ENCODE data around the gene CCDC33.

Gene CCDC33

GRCh38 chr15:74220475-74221248 lies 15.5 kb upstream of the CCDC33 start:
- no peak overlapping the region for H4K91ac ChIP-seq (ENCODE audit: low read depth, low read length, poor library complexity)
- peak overlapping the region; percentile 46 for H2AFZ ChIP-seq (ENCODE audit: low read length)
- peaks cover 46 to 54% of the 10 kb centered on the region in 2 donors for H3K4me1 ChIP-seq (ENCODE audit: control insufficient read depth in 2 of 2, insufficient read depth in 1 of 2, low read depth in 1 of 2, low read length in 2 of 2)
- no peak overlapping the region for H3K23ac ChIP-seq (ENCODE audit: low read depth, low read length, poor library complexity)
- peak overlapping the region; percentile 35 for H2BK12ac ChIP-seq (ENCODE audit: low read length)
- H3K27me3 ChIP-seq (ENCODE audit: control insufficient read depth in 3 of 3, insufficient read depth in 3 of 3, low read depth in 1 of 3, low read length in 3 of 3), result peaks cover 0 to 2% (median 0%) of the 10 kb centered on the region in 3 experiments
- no peak overlapping the region for H3K4me2 ChIP-seq (ENCODE audit: insufficient read depth, low read length, poor library complexity, severe bottlenecking)
- no peaks in the 10 kb centered on the region for H3K79me1 ChIP-seq (ENCODE audit: low read depth, low read length)
- H2BK5ac ChIP-seq (ENCODE audit: low read length), result peak overlapping the region; percentile 43
- no peak overlapping the region for H2BK120ac ChIP-seq (ENCODE audit: low read depth, low read length)
- no CpG with 5 or more reads among the region's 11 CpGs for WGBS, 2 donors (ENCODE audit: extremely low coverage in 2 of 2, insufficient read length in 2 of 2, insufficient replicate concordance in 1 of 2)
- no peak for DNase-seq (ENCODE audit: low spot score)
- H3K14ac ChIP-seq (ENCODE audit: low read length), result no peak overlapping the region
- no peak overlapping the region for H4K8ac ChIP-seq (ENCODE audit: low read depth, low read length)
- H3K4me3 ChIP-seq (ENCODE audit: low read length in 2 of 2), result peak overlapping the region in 1 of 2 donors; percentile 5
- H3K18ac ChIP-seq (ENCODE audit: low read length), result peak overlapping the region; percentile 36
- no peaks in the 10 kb centered on the region for H3K36me3 ChIP-seq (replicated peaks in 1 of 2; ENCODE audit: control insufficient read depth in 2 of 2, insufficient read depth in 2 of 2, low read length in 2 of 2)
- no peak overlapping the region for H2BK15ac ChIP-seq (ENCODE audit: low read length)
- H3K9me3 ChIP-seq (replicated peaks in 1 of 2; ENCODE audit: control insufficient read depth in 2 of 2, insufficient read depth in 1 of 2, low read depth in 1 of 2, low read length in 2 of 2), result no peaks in the 10 kb centered on the region
- no peak overlapping the region for H3K4ac ChIP-seq (ENCODE audit: low read length)
- no peak overlapping the region for H2AK5ac ChIP-seq (ENCODE audit: low read depth, low read length)
- no peak overlapping the region for H3K9ac ChIP-seq (ENCODE audit: low read depth, low read length, poor library complexity)
- H3K27ac ChIP-seq (replicated peaks; ENCODE audit: low read length), result no peak overlapping the region

GRCh38 chr15:74221399-74222239 lies 14.5 kb upstream of the CCDC33 start:
- H2AK5ac ChIP-seq (ENCODE audit: low read depth, low read length), result peak overlapping the region; percentile 20
- H3K36me3 ChIP-seq (replicated peaks in 1 of 2; ENCODE audit: control insufficient read depth in 2 of 2, insufficient read depth in 2 of 2, low read length in 2 of 2), result no peaks in the 10 kb centered on the region
- no peak overlapping the region for H3K4ac ChIP-seq (ENCODE audit: low read length)
- H3K18ac ChIP-seq (ENCODE audit: low read length), result peak overlapping the region; percentile 78
- no peak for DNase-seq (ENCODE audit: low spot score)
- peaks cover 41 to 50% of the 10 kb centered on the region in 2 donors for H3K4me1 ChIP-seq (ENCODE audit: control insufficient read depth in 2 of 2, insufficient read depth in 1 of 2, low read depth in 1 of 2, low read length in 2 of 2)
- H4K8ac ChIP-seq (ENCODE audit: low read depth, low read length), result no peak overlapping the region
- H3K27ac ChIP-seq (replicated peaks; ENCODE audit: low read length), result peak overlapping the region; percentile 13
- no peaks in the 10 kb centered on the region for H3K79me1 ChIP-seq (ENCODE audit: low read depth, low read length)
- H3K14ac ChIP-seq (ENCODE audit: low read length), result no peak overlapping the region
- peak overlapping the region; percentile 50 for H2AFZ ChIP-seq (ENCODE audit: low read length)
- no peak overlapping the region for H3K4me2 ChIP-seq (ENCODE audit: insufficient read depth, low read length, poor library complexity, severe bottlenecking)
- no peak overlapping the region for H2BK5ac ChIP-seq (ENCODE audit: low read length)
- H2BK12ac ChIP-seq (ENCODE audit: low read length), result no peak overlapping the region
- H3K4me3 ChIP-seq (ENCODE audit: low read length in 2 of 2), result no peak overlapping the region
- H4K91ac ChIP-seq (ENCODE audit: low read depth, low read length, poor library complexity), result no peak overlapping the region
- H2BK15ac ChIP-seq (ENCODE audit: low read length), result peak overlapping the region; percentile 9
- H3K27me3 ChIP-seq (ENCODE audit: control insufficient read depth in 3 of 3, insufficient read depth in 3 of 3, low read depth in 1 of 3, low read length in 3 of 3), result peaks cover 0 to 2% (median 0%) of the 10 kb centered on the region in 3 experiments
- H3K9ac ChIP-seq (ENCODE audit: low read depth, low read length, poor library complexity), result no peak overlapping the region
- no peak overlapping the region for H3K23ac ChIP-seq (ENCODE audit: low read depth, low read length, poor library complexity)
- H3K9me3 ChIP-seq (replicated peaks in 1 of 2; ENCODE audit: control insufficient read depth in 2 of 2, insufficient read depth in 1 of 2, low read depth in 1 of 2, low read length in 2 of 2), result no peaks in the 10 kb centered on the region
- H2BK120ac ChIP-seq (ENCODE audit: low read depth, low read length), result no peak overlapping the region
- WGBS, 2 donors (ENCODE audit: extremely low coverage in 2 of 2, insufficient read length in 2 of 2, insufficient replicate concordance in 1 of 2), result no CpG with 5 or more reads among the region's 12 CpGs

GRCh38 chr15:74222240-74223119 lies 13.6 kb upstream of the CCDC33 start:
- Histone ChIP-seq H4K8ac (ENCODE audit: low read depth, low read length) (no peak overlapping the region), H3K23ac (ENCODE audit: low read depth, low read length, poor library complexity) (no peak overlapping the region), H3K4me1 (ENCODE audit: control insufficient read depth in 2 of 2, insufficient read depth in 1 of 2, low read depth in 1 of 2, low read length in 2 of 2) (peaks cover 41 to 50% of the 10 kb centered on the region in 2 donors), H3K27ac (replicated peaks; ENCODE audit: low read length) (peak overlapping the region; percentile 16), H2BK120ac (ENCODE audit: low read depth, low read length) (no peak overlapping the region), H3K18ac (ENCODE audit: low read length) (peak overlapping the region; percentile 3), H3K4me2 (ENCODE audit: insufficient read depth, low read length, poor library complexity, severe bottlenecking) (no peak overlapping the region), H3K9me3 (replicated peaks in 1 of 2; ENCODE audit: control insufficient read depth in 2 of 2, insufficient read depth in 1 of 2, low read depth in 1 of 2, low read length in 2 of 2) (no peaks in the 10 kb centered on the region), H4K91ac (ENCODE audit: low read depth, low read length, poor library complexity) (no peak overlapping the region), H3K4ac (ENCODE audit: low read length) (no peak overlapping the region), H3K4me3 (ENCODE audit: low read length in 2 of 2) (no peak overlapping the region), H2BK5ac (ENCODE audit: low read length) (no peak overlapping the region), H2BK12ac (ENCODE audit: low read length) (no peak overlapping the region), H3K79me1 (ENCODE audit: low read depth, low read length) (no peaks in the 10 kb centered on the region), H2AK5ac (ENCODE audit: low read depth, low read length) (no peak overlapping the region), H2BK15ac (ENCODE audit: low read length) (no peak overlapping the region), H2AFZ (ENCODE audit: low read length) (peak overlapping the region; percentile 50), H3K9ac (ENCODE audit: low read depth, low read length, poor library complexity) (no peak overlapping the region), H3K14ac (ENCODE audit: low read length) (no peak overlapping the region), H3K27me3 (ENCODE audit: control insufficient read depth in 3 of 3, insufficient read depth in 3 of 3, low read depth in 1 of 3, low read length in 3 of 3) (peaks cover 0 to 2% (median 0%) of the 10 kb centered on the region in 3 experiments), H3K36me3 (replicated peaks in 1 of 2; ENCODE audit: control insufficient read depth in 2 of 2, insufficient read depth in 2 of 2, low read length in 2 of 2) (no peaks in the 10 kb centered on the region)
- DNase-seq (ENCODE audit: low spot score), result no peak
- WGBS, 2 donors (ENCODE audit: extremely low coverage in 2 of 2, insufficient read length in 2 of 2, insufficient replicate concordance in 1 of 2), result no CpG with 5 or more reads among the region's 25 CpGs
